Naive thymus-derived CD4-positive, alpha-beta T cell (primary cell): ENCODE data around the gene SLC2A13. TPM values are rescaled to one million over a fixed set of nuclear protein-coding genes. Genes with fewer than 3 reads are reported as not detected.
"Not testable (repeated sequence)": the region's sequence is repeated elsewhere in the genome, so short reads cannot be mapped to it uniquely, and the experiment has no call there.

Experiments used
- ATAC-seq: fragments of 150-1000 bp; cut with Tn5 transposase; 2 replicates; pipeline ENCODE4 v1.10.0; 2021; ENCODE audit warnings: mild to moderate bottlenecking, moderate library complexity
- CTCF ChIA-PET: fragments of 350-600 bp; sonication (Branson Sonifier 250); formaldehyde crosslinking; loops from one replicate; lab custom pipeline; 2021; ENCODE audit warnings: antibody characterized with exemption; lab: Charles Lee
- POLR2A ChIA-PET: fragments of 350-600 bp; sonication (Branson Sonifier 250); formaldehyde crosslinking; loops from one replicate; lab custom pipeline; 2021; ENCODE audit warnings: antibody characterized with exemption, inconsistent platforms; lab: Charles Lee
- DNase-seq, 9 donors: peaks; one replicate each; pipeline versions ENCODE4 v3.0.0 to v3.0.0-alpha.2; 2020 to 2022; ENCODE audit warnings: mixed read lengths in 1 of 9
- H3K27ac ChIP-seq: one replicate; pipeline ENCODE4 v1.7.0; 2013; ENCODE audit warnings: mild to moderate bottlenecking, low read depth, low read length, moderate library complexity
- H3K27me3 ChIP-seq, 2 donors: one replicate each; pipeline ENCODE4 v1.7.0; 2013; ENCODE audit warnings: low read length in 2 of 2, mild to moderate bottlenecking in 2 of 2, moderate library complexity in 2 of 2; ENCODE audit not compliant: control insufficient read depth in 2 of 2, insufficient read depth in 2 of 2
- H3K36me3 ChIP-seq, 3 experiments: 1 replicate in 2 of 3; 2 replicates in 1 of 3; pipeline ENCODE4 v1.7.0; 2013; ENCODE audit warnings: low read length in 3 of 3, mild to moderate bottlenecking in 3 of 3, moderate library complexity in 1 of 3; ENCODE audit not compliant: insufficient read depth in 3 of 3, control insufficient read depth in 2 of 3
- H3K4me1 ChIP-seq, 2 donors: one replicate each; pipeline ENCODE4 v1.7.0; 2013; ENCODE audit warnings: low read length in 2 of 2, mild to moderate bottlenecking in 2 of 2, moderate library complexity in 1 of 2; ENCODE audit not compliant: control insufficient read depth in 2 of 2, insufficient read depth in 2 of 2
- H3K4me3 ChIP-seq: 2 replicates; pipeline ENCODE4 v1.7.0; 2013; ENCODE audit warnings: mild to moderate bottlenecking, low read length
- H3K9me3 ChIP-seq, 3 experiments: 1 replicate in 2 of 3; 2 replicates in 1 of 3; pipeline ENCODE4 v1.7.0; 2013; ENCODE audit warnings: low read length in 3 of 3; ENCODE audit not compliant: control insufficient read depth in 2 of 3
- H3K27ac Mint-ChIP-seq, 9 donors: one replicate each; pipeline ENCODE4 v1.8.0; 2020 to 2022; ENCODE audit warnings: mixed read lengths in 9 of 9, mild to moderate bottlenecking in 8 of 9, moderate library complexity in 5 of 9, inconsistent platforms in 2 of 9
- H3K27me3 Mint-ChIP-seq, 5 donors: one replicate each; pipeline ENCODE4 v1.8.0; 2021 to 2022; ENCODE audit warnings: mixed read lengths in 5 of 5, mild to moderate bottlenecking in 1 of 5
- H3K36me3 Mint-ChIP-seq, 5 donors: one replicate each; pipeline ENCODE4 v1.8.0; 2020 to 2022; ENCODE audit warnings: mixed read lengths in 5 of 5, mild to moderate bottlenecking in 3 of 5, inconsistent platforms in 1 of 5
- H3K4me1 Mint-ChIP-seq, 7 donors: one replicate each; pipeline ENCODE4 v1.8.0; 2020 to 2022; ENCODE audit warnings: mixed read lengths in 7 of 7, mild to moderate bottlenecking in 3 of 7, inconsistent platforms in 1 of 7
- H3K4me3 Mint-ChIP-seq, 10 donors: one replicate each; pipeline ENCODE4 v1.8.0; 2020 to 2022; ENCODE audit warnings: mild to moderate bottlenecking in 10 of 10, mixed read lengths in 10 of 10, moderate library complexity in 6 of 10, inconsistent platforms in 2 of 10
- H3K9me3 Mint-ChIP-seq, 11 donors: one replicate each; pipeline ENCODE4 v1.8.0; 2020 to 2022; ENCODE audit warnings: mixed read lengths in 11 of 11, mild to moderate bottlenecking in 4 of 11, inconsistent platforms in 1 of 11, moderate library complexity in 1 of 11
- intact Hi-C, 2 donors: fragments of 100-400 bp; cut with micrococcal nuclease; formaldehyde crosslinking; loops; one replicate each; pipeline ENCODE4 v1.15.1; 2023
- polyA plus RNA-seq, 2 donors: library from polyadenylated mRNA; unstranded; fragments of 300-500 nt; fragmentation: Illumina TruSeq; gene quantifications; one replicate each; pipeline ENCODE4 v1.2.3, GENCODE V29; 2021
- total RNA-seq, 6 experiments: library from RNA in 5 of 6; stranded (reverse) in 5 of 6; gene quantifications; 1 replicate in 5 of 6; 2 replicates in 1 of 6; pipeline ENCODE4 v1.2.3 and lab custom pipeline; 2021 to 2026

SLC2A13 gene
- total and polyA plus RNA-seq, 7 experiments from 2014 or later: 1.2 to 5.8 (median 4.4) TPM

- no peak for ATAC-seq
- Histone ChIP-seq H3K27me3 (no peaks in the 10 kb centered on the region), H3K4me3 (no peak overlapping the region), H3K27ac (no peak overlapping the region), H3K36me3 (no peaks in the 10 kb centered on the region), H3K9me3 (no peaks in the 10 kb centered on the region), H3K4me1 (no peaks in the 10 kb centered on the region)
- Mint-ChIP-seq H3K27me3 (peaks cover 0 to 4% (median 0%) of the 10 kb centered on the region in 5 donors), H3K9me3 (no peaks in the 10 kb centered on the region), H3K36me3 (no peaks in the 10 kb centered on the region), H3K4me3 (no peak overlapping the region), H3K4me1 (no peaks in the 10 kb centered on the region), H3K27ac (no peak overlapping the region)
- ChIA-PET CTCF (interaction anchor here (0.7 kb wide), 1 partner anchor 13 kb away, joined by 3 read pairs; no protein-coding TSS in a partner anchor), POLR2A (no interaction called here)
- intact Hi-C loops: no loop called here
- DNase-seq: no peak
Observed at GRCh38 chr12:39923364-39923763, 182.5 kb downstream of the SLC2A13 start.

- DNase-seq, CTCF ChIA-PET, H3K4me1 Mint-ChIP-seq, H3K4me3 ChIP-seq, H3K36me3 Mint-ChIP-seq, POLR2A ChIA-PET, H3K4me3 Mint-ChIP-seq, ATAC-seq, H3K27ac Mint-ChIP-seq, H3K9me3 Mint-ChIP-seq, H3K36me3 ChIP-seq, H3K27me3 ChIP-seq, H3K27ac ChIP-seq, H3K27me3 Mint-ChIP-seq, H3K4me1 ChIP-seq, H3K9me3 ChIP-seq, intact Hi-C loops: not testable (repeated sequence)
Observed at GRCh38 chr12:39922598-39922997, 183.3 kb downstream of the SLC2A13 start.

GRCh38 chr12:39920647-39921046, 185.2 kb downstream of the SLC2A13 start:
- CTCF ChIA-PET: interaction anchor here (0.6 kb wide), 1 partner anchor 1785 kb away, joined by 3 read pairs; no protein-coding TSS in a partner anchor
- peaks cover 0 to 5% (median 0%) of the 10 kb centered on the region in 5 donors for H3K36me3 Mint-ChIP-seq
- POLR2A ChIA-PET: interaction anchor here (0.5 kb wide), 1 partner anchor 50 kb away, joined by 3 read pairs; no protein-coding TSS in a partner anchor

GRCh38 chr12:39920222-39920621, 185.7 kb downstream of the SLC2A13 start:
- Histone ChIP-seq H3K4me3 (no peak overlapping the region), H3K36me3 (no peaks in the 10 kb centered on the region), H3K4me1 (no peaks in the 10 kb centered on the region), H3K27ac (no peak overlapping the region), H3K27me3 (no peaks in the 10 kb centered on the region), H3K9me3 (no peaks in the 10 kb centered on the region)
- intact Hi-C loops: no loop called here
- ChIA-PET CTCF (no interaction called here), POLR2A (no interaction called here)
- peaks cover 0 to 4% (median 0%) of the 10 kb centered on the region in 5 donors for H3K27me3 Mint-ChIP-seq
- H3K4me1 Mint-ChIP-seq: no peaks in the 10 kb centered on the region
- DNase-seq (no peak), ATAC-seq (no peak)
- no peak overlapping the region for H3K4me3 Mint-ChIP-seq
- H3K27ac Mint-ChIP-seq: no peak overlapping the region
- peaks cover 0 to 5% (median 0%) of the 10 kb centered on the region in 5 donors for H3K36me3 Mint-ChIP-seq
- H3K9me3 Mint-ChIP-seq: no peaks in the 10 kb centered on the region

More at GRCh38 chr12:39920647-39921046, 185.2 kb downstream of the SLC2A13 start:
- intact Hi-C loops: no loop called here
- H3K4me1 ChIP-seq: no peaks in the 10 kb centered on the region
- H3K4me3 ChIP-seq: no peak overlapping the region
- Mint-ChIP-seq H3K27ac (no peak overlapping the region), H3K4me3 (no peak overlapping the region), H3K27me3 (peaks cover 0 to 4% (median 0%) of the 10 kb centered on the region in 5 donors), H3K9me3 (no peaks in the 10 kb centered on the region), H3K4me1 (no peaks in the 10 kb centered on the region)
- H3K27me3 ChIP-seq: no peaks in the 10 kb centered on the region
- no peak overlapping the region for H3K27ac ChIP-seq
- ATAC-seq: no peak
- DNase-seq: no peak
- H3K36me3 ChIP-seq: no peaks in the 10 kb centered on the region
- H3K9me3 ChIP-seq: no peaks in the 10 kb centered on the region

DNA sequence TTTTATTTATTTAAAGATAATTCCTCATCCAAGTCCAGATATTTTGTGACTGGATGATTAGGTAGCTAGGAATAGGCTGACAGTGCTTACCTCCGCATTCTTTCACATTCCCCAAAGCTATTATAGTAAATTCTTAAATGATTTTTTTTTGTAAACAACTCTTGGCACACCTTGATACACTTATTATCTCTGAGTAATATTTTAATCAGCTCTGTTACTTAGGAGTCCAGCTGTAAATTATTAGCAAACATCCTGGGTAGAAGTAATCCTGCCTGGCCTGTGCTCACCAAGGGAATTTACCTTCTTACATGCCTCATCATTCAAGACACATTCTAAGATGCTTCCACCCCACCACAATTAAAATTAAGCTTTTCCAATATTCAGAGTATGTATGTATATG, 186.1 kb downstream of the SLC2A13 start:
- ATAC-seq (no peak), DNase-seq (no peak)
- Histone ChIP-seq H3K27me3 (no peaks in the 10 kb centered on the region), H3K9me3 (no peaks in the 10 kb centered on the region), H3K4me3 (no peak overlapping the region), H3K4me1 (no peaks in the 10 kb centered on the region), H3K27ac (no peak overlapping the region), H3K36me3 (no peaks in the 10 kb centered on the region)
- H3K4me3 Mint-ChIP-seq: no peak overlapping the region
- POLR2A ChIA-PET: no interaction called here
- H3K27me3 Mint-ChIP-seq: peaks cover 0 to 4% (median 0%) of the 10 kb centered on the region in 5 donors
- no peaks in the 10 kb centered on the region for H3K9me3 Mint-ChIP-seq
- intact Hi-C loops: no loop called here
- H3K36me3 Mint-ChIP-seq: peaks cover 0 to 5% (median 0%) of the 10 kb centered on the region in 5 donors
- H3K4me1 Mint-ChIP-seq: no peaks in the 10 kb centered on the region
- no peak overlapping the region for H3K27ac Mint-ChIP-seq
- CTCF ChIA-PET: no interaction called here

GRCh38 chr12:39915249-39915648, 190.6 kb downstream of the SLC2A13 start:
- intact Hi-C loops: no loop called here
- Mint-ChIP-seq H3K27me3 (no peaks in the 10 kb centered on the region), H3K27ac (no peak overlapping the region), H3K4me1 (no peaks in the 10 kb centered on the region), H3K4me3 (no peak overlapping the region), H3K9me3 (no peaks in the 10 kb centered on the region), H3K36me3 (peaks cover 0 to 6% (median 0%) of the 10 kb centered on the region in 5 donors)
- POLR2A ChIA-PET: no interaction called here
- DNase-seq: no peak
- Histone ChIP-seq H3K27ac (no peak overlapping the region), H3K9me3 (no peaks in the 10 kb centered on the region), H3K4me1 (no peaks in the 10 kb centered on the region), H3K4me3 (no peak overlapping the region), H3K36me3 (no peaks in the 10 kb centered on the region), H3K27me3 (no peaks in the 10 kb centered on the region)
- CTCF ChIA-PET: no interaction called here
- ATAC-seq: no peak

DNA sequence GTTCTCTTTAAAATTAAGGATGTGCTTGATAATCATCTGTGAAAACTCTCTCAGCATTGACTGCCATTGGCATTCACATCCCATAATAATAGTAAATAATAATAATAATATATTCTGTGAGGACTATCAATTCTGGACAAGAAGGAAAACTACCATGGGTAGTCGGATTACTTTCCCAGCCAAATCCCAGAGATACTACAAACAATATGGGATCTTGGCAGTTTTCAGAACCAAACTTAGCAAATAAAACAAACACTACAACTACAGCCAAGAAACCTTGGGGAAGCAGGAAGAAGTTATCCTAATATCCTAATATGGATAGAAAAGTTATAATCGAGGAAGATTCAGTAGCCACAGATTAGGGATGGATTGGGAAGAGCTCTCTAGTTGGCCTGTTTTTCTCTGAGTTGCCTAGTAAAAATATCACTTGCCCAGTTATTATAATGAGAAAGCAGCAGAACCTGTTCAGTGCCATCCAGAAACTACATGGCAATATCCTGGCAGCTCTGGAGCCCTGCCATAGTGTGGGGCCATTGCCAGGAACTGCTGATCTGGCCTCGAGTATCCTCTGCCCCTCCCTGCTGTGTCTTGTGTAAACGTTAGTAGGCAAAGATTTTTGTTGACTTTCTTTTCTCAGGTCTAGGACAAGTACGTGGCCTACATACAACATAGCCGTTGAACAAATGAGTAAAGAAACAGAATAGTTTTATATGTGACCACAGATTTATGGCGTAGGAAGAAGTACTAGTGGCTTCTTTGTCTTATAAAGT, 193.5 kb downstream of the SLC2A13 start:
- Mint-ChIP-seq H3K4me1 (no peaks in the 10 kb centered on the region), H3K27me3 (no peaks in the 10 kb centered on the region), H3K4me3 (no peak overlapping the region), H3K27ac (no peak overlapping the region), H3K9me3 (no peaks in the 10 kb centered on the region), H3K36me3 (peaks cover 0 to 6% (median 0%) of the 10 kb centered on the region in 5 donors)
- no peaks in the 10 kb centered on the region for H3K27me3 ChIP-seq
- no peaks in the 10 kb centered on the region for H3K9me3 ChIP-seq
- no peak for ATAC-seq
- intact Hi-C loops: no loop called here
- no peaks in the 10 kb centered on the region for H3K4me1 ChIP-seq
- no peak overlapping the region for H3K4me3 ChIP-seq
- H3K36me3 ChIP-seq: no peaks in the 10 kb centered on the region
- no peak overlapping the region for H3K27ac ChIP-seq
- ChIA-PET POLR2A (no interaction called here), CTCF (no interaction called here)
- no peak for DNase-seq
